ENCODE results near the gene FRA10AC1. TPM values are rescaled to one million over a fixed set of nuclear protein-coding genes. Genes with fewer than 3 reads are reported as not detected.

FRA10AC1 gene
- total and polyA plus RNA-seq, 8 donors, result 1.2 to 42.0 (median 7.7) TPM

DNA sequence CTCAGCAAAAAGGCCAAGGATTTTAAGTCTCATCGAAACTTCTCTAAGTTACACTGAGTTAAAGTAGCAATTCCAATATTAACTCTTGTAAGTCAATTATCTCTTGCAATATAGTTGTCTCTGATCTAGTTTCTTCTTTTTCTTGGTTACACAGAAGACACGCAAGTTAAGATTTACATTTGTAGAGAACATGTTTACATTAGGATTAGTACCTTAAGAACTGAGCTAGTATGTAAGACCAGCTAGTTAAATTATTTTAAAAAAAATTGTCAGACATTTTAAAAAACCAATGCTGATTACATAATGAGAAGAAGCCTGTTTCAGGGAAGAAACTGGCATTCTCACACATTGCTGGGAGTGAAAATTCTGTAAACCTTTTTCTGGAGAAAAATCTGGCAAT, 31.4 kb downstream of the FRA10AC1 start:
- TF ChIP-seq, protein P1, sequence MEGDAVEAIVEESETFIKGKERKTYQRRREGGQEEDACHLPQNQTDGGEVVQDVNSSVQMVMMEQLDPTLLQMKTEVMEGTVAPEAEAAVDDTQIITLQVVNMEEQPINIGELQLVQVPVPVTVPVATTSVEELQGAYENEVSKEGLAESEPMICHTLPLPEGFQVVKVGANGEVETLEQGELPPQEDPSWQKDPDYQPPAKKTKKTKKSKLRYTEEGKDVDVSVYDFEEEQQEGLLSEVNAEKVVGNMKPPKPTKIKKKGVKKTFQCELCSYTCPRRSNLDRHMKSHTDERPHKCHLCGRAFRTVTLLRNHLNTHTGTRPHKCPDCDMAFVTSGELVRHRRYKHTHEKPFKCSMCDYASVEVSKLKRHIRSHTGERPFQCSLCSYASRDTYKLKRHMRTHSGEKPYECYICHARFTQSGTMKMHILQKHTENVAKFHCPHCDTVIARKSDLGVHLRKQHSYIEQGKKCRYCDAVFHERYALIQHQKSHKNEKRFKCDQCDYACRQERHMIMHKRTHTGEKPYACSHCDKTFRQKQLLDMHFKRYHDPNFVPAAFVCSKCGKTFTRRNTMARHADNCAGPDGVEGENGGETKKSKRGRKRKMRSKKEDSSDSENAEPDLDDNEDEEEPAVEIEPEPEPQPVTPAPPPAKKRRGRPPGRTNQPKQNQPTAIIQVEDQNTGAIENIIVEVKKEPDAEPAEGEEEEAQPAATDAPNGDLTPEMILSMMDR (IDR thresholded peaks at IDR 0.05), result no peak
- TF ChIP-seq POLR2A (IDR thresholded peaks at IDR 0.05) (no peak), POLR2AphosphoS5 (IDR thresholded peaks at IDR 0.05) (no peak), EP300 (IDR thresholded peaks at IDR 0.05) (no peak)
- no peak overlapping the region for H3K4me3 ChIP-seq
- no peaks in the 10 kb centered on the region for H3K9me3 ChIP-seq
- H3K4me1 ChIP-seq, result peaks cover 0 to 7% (median 2%) of the 10 kb centered on the region in 4 donors
- H3K27me3 ChIP-seq, result no peaks in the 10 kb centered on the region
- no peak for DNase-seq
- intact Hi-C loops (cut with DNase I; ENCODE audit: low total_unique reads), result no loop called here
- peaks cover 19 to 82% (median 80%) of the 10 kb centered on the region in 4 donors for H3K36me3 ChIP-seq
- H3K27ac ChIP-seq, result no peak overlapping the region
- WGBS, 5 donors, result 69 to 82% (median 77%) methylated on average over 2 of the region's 2 CpGs

DNA sequence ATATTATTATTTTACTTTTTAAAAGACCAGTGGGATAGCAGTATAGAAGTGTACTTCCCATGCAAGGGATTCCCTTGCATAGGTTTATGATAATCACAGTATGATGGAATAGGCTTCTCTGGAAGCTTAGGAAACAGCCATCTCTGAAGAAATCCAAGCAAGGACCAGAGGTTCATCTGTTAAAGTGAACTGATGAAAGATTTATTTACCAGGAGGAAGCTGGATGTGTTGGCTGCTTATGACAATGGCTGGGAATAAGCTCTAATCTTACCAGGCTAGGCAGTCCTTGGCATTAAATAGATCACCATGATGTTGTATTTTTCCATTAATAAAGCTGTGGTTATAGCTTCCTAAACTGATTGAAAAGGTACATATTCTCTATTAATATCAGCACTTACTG, 32.0 kb downstream of the FRA10AC1 start:
- Histone ChIP-seq H3K9me3 (no peaks in the 10 kb centered on the region), H3K27me3 (no peaks in the 10 kb centered on the region), H3K36me3 (peaks cover 19 to 82% (median 80%) of the 10 kb centered on the region in 4 donors), H3K4me3 (no peak overlapping the region), H3K27ac (no peak overlapping the region), H3K4me1 (peaks cover 0 to 7% (median 2%) of the 10 kb centered on the region in 4 donors)
- TF ChIP-seq, protein P1 (IDR thresholded peaks at IDR 0.05), result no peak
- TF ChIP-seq EP300 (IDR thresholded peaks at IDR 0.05) (no peak), POLR2A (IDR thresholded peaks at IDR 0.05) (no peak), POLR2AphosphoS5 (IDR thresholded peaks at IDR 0.05) (no peak)
- DNase-seq, result no peak
- intact Hi-C loops (cut with DNase I; ENCODE audit: low total_unique reads), result no loop called here

DNA sequence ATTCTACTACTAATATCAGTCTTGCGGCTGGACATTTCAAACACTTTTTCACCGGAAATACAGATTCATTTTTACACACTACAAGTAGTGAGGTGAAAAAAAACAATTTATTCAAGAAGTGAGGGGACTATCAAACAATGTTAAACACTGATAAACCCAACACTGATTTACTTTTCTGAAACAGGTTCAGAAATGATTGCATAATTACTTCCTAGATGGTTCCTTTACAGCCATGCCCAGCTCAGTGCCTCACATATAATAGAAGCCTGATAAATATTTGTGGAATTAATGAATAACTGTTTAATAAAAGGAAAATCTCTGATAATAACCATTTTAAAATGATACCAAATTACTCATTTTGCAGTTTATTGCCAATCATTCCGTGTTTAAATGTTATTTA, 34.6 kb downstream of the FRA10AC1 start:
- peaks cover 19 to 80% (median 67%) of the 10 kb centered on the region in 4 donors for H3K36me3 ChIP-seq
- H3K9me3 ChIP-seq, result no peaks in the 10 kb centered on the region
- DNase-seq, result no peak
- WGBS, 5 donors, result 45 to 73% (median 65%) methylated on average over 3 of the region's 3 CpGs
- H3K27me3 ChIP-seq, result no peaks in the 10 kb centered on the region
- TF ChIP-seq EP300 (IDR thresholded peaks at IDR 0.05) (no peak), POLR2A (IDR thresholded peaks at IDR 0.05) (no peak), POLR2AphosphoS5 (IDR thresholded peaks at IDR 0.05) (no peak)
- TF ChIP-seq, protein P1 (IDR thresholded peaks at IDR 0.05), result no peak
- intact Hi-C loops (cut with DNase I; ENCODE audit: low total_unique reads), result no loop called here
- H3K4me3 ChIP-seq, result no peak overlapping the region
- peaks cover 0 to 7% (median 2%) of the 10 kb centered on the region in 4 donors for H3K4me1 ChIP-seq
- no peak overlapping the region for H3K27ac ChIP-seq

DNA sequence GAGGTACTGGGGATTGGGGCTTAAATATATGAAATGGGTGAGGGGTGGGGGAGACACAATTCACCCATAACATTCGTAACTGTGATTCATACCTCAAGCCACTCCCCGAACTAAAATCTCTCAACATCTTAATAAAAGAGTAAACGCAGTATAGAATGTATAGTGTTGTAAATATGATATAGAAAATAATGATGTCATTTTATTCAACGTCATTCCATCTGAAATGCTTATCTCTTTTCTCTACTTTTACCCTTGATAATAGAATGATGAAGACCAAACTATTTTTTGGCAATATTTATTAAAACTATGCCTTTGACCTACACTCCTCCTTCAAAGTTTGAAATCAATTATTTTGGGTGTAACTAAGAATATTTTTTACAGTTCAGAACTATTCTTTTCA, 36.4 kb downstream of the FRA10AC1 start:
- 93 to 96% (median 95%) methylated on average over 4 of the region's 4 CpGs for WGBS, 5 donors
- Histone ChIP-seq H3K36me3 (peaks cover 19 to 88% (median 70%) of the 10 kb centered on the region in 4 donors), H3K27me3 (no peaks in the 10 kb centered on the region), H3K9me3 (no peaks in the 10 kb centered on the region), H3K27ac (no peak overlapping the region), H3K4me1 (no peaks in the 10 kb centered on the region), H3K4me3 (no peak overlapping the region)
- intact Hi-C loops (cut with DNase I; ENCODE audit: low total_unique reads), result no loop called here
- no peak for DNase-seq
- no peak for TF ChIP-seq EP300 (IDR thresholded peaks at IDR 0.05)
- TF ChIP-seq, protein P1 (IDR thresholded peaks at IDR 0.05), result no peak
- no peak for TF ChIP-seq POLR2A (IDR thresholded peaks at IDR 0.05)
- no peak for TF ChIP-seq POLR2AphosphoS5 (IDR thresholded peaks at IDR 0.05)

Measured in stomach (tissue), 9 donors.